ENCODE results near the gene GULP1. TPM values are rescaled to one million over a fixed set of nuclear protein-coding genes. Genes with fewer than 3 reads are reported as not detected.
A peak's percentile ranks its signal among the peaks of the same experiment; 100 is the strongest.
"Not testable (repeated sequence)": the region's sequence is repeated elsewhere in the genome, so short reads cannot be mapped to it uniquely, and the experiment has no call there.

The GULP1 gene
- total RNA-seq, 1 donor from 2014 or later: 57.2 TPM

GRCh38 chr2:188295067-188295685 is 3.5 kb downstream of the GULP1 start:
- intact Hi-C loops (cut with DNase I): no loop called here
- no peaks in the 10 kb centered on the region for H3K36me3 ChIP-seq
- DNase-seq (ENCODE audit: extremely low spot score in 2 of 2): no peak
- H3K27me3 ChIP-seq: no peaks in the 10 kb centered on the region
- peaks cover 33% of the 10 kb centered on the region for H3K4me1 ChIP-seq
- no peaks in the 10 kb centered on the region for H3K9me3 ChIP-seq
- H3K4me3 ChIP-seq: peak overlapping the region in 1 of 2 donors; percentile 77
- H3K27ac ChIP-seq: peak overlapping the region; percentile 98
- no peak for TF ChIP-seq CTCF (IDR thresholded peaks at IDR 0.05)
- no peak for TF ChIP-seq POLR2AphosphoS5 (IDR thresholded peaks at IDR 0.05; ENCODE audit: insufficient read depth in 1 of 2, low read depth in 1 of 2)
- TF ChIP-seq POLR2A (IDR thresholded peaks at IDR 0.05): no peak

GRCh38 chr2:188297978-188298377 is 6.3 kb downstream of the GULP1 start:
- H3K4me3 ChIP-seq: no peak overlapping the region
- TF ChIP-seq POLR2A (IDR thresholded peaks at IDR 0.05): no peak
- no peak for TF ChIP-seq POLR2AphosphoS5 (IDR thresholded peaks at IDR 0.05; ENCODE audit: insufficient read depth in 1 of 2, low read depth in 1 of 2)
- no peak for TF ChIP-seq CTCF (IDR thresholded peaks at IDR 0.05)

GRCh38 chr2:188298937-188299371 is 7.3 kb downstream of the GULP1 start:
- H3K27ac ChIP-seq; H3K27me3 ChIP-seq; H3K4me3 ChIP-seq; H3K36me3 ChIP-seq; intact Hi-C loops (cut with DNase I); DNase-seq (ENCODE audit: extremely low spot score in 2 of 2); H3K9me3 ChIP-seq: not testable (repeated sequence)
- peaks cover 41% of the 10 kb centered on the region for H3K4me1 ChIP-seq

More at GRCh38 chr2:188297978-188298377, 6.3 kb downstream of the GULP1 start:
- no peaks in the 10 kb centered on the region for H3K27me3 ChIP-seq
- intact Hi-C loops (cut with DNase I): no loop called here
- H3K4me1 ChIP-seq: peaks cover 31% of the 10 kb centered on the region
- H3K36me3 ChIP-seq: no peaks in the 10 kb centered on the region
- no peak for DNase-seq (ENCODE audit: extremely low spot score in 2 of 2)
- no peaks in the 10 kb centered on the region for H3K9me3 ChIP-seq
- H3K27ac ChIP-seq: no peak overlapping the region

- H3K4me1 ChIP-seq: peaks cover 36% of the 10 kb centered on the region
- intact Hi-C loops (cut with DNase I): no loop called here
- TF ChIP-seq POLR2AphosphoS5 (IDR thresholded peaks at IDR 0.05; ENCODE audit: insufficient read depth in 1 of 2, low read depth in 1 of 2) (no peak), CTCF (IDR thresholded peaks at IDR 0.05) (no peak), POLR2A (IDR thresholded peaks at IDR 0.05) (no peak)
- no peak overlapping the region for H3K4me3 ChIP-seq
- no peaks in the 10 kb centered on the region for H3K9me3 ChIP-seq
- H3K36me3 ChIP-seq: no peaks in the 10 kb centered on the region
- H3K27me3 ChIP-seq: no peaks in the 10 kb centered on the region
- H3K27ac ChIP-seq: no peak overlapping the region
- no peak for DNase-seq (ENCODE audit: extremely low spot score in 2 of 2)
Measured at GRCh38 chr2:188303363-188304031, 11.8 kb downstream of the GULP1 start.

- Histone ChIP-seq H3K36me3 (no peaks in the 10 kb centered on the region), H3K4me3 (no peak overlapping the region), H3K9me3 (no peaks in the 10 kb centered on the region), H3K4me1 (peaks cover 44% of the 10 kb centered on the region), H3K27me3 (no peaks in the 10 kb centered on the region), H3K27ac (no peak overlapping the region)
- no peak for DNase-seq (ENCODE audit: extremely low spot score in 2 of 2)
- intact Hi-C loops (cut with DNase I): no loop called here
- no peak for TF ChIP-seq CTCF (IDR thresholded peaks at IDR 0.05)
- no peak for TF ChIP-seq POLR2A (IDR thresholded peaks at IDR 0.05)
- no peak for TF ChIP-seq POLR2AphosphoS5 (IDR thresholded peaks at IDR 0.05; ENCODE audit: insufficient read depth in 1 of 2, low read depth in 1 of 2)
Measured at GRCh38 chr2:188305271-188305670, 13.6 kb downstream of the GULP1 start.

Data from vagina (tissue), 2 donors.